ENCODE results near the gene ADD2. TPM values are rescaled to one million over a fixed set of nuclear protein-coding genes. Genes with fewer than 3 reads are reported as not detected.

The ADD2 gene
- total RNA-seq, 1 donor from 2014 or later = 0.15 TPM

GRCh38 chr2:70613521-70613920, 154.5 kb downstream of the ADD2 start:
- no peak for DNase-seq (ENCODE audit: low spot score)
- peaks cover 32% of the 10 kb centered on the region for H3K27me3 Mint-ChIP-seq (ENCODE audit: low read depth)
- H3K4me1 Mint-ChIP-seq (ENCODE audit: low read depth) = no peaks in the 10 kb centered on the region
- no peak for TF ChIP-seq CTCF (IDR thresholded peaks at IDR 0.05)
- H3K9me3 Mint-ChIP-seq (ENCODE audit: low read depth) = no peaks in the 10 kb centered on the region
- no peaks in the 10 kb centered on the region for H3K36me3 Mint-ChIP-seq (ENCODE audit: low read depth)
- H3K27ac Mint-ChIP-seq (ENCODE audit: unreplicated experiment) = no peak overlapping the region
- no peak overlapping the region for H3K4me3 Mint-ChIP-seq (ENCODE audit: unreplicated experiment)

GRCh38 chr2:70612574-70612973, 155.4 kb downstream of the ADD2 start:
- H3K4me3 Mint-ChIP-seq (ENCODE audit: unreplicated experiment) = no peak overlapping the region
- no peak overlapping the region for H3K27ac Mint-ChIP-seq (ENCODE audit: unreplicated experiment)
- no peak for DNase-seq (ENCODE audit: low spot score)
- H3K27me3 Mint-ChIP-seq (ENCODE audit: low read depth) = peaks cover 30% of the 10 kb centered on the region
- no peaks in the 10 kb centered on the region for H3K36me3 Mint-ChIP-seq (ENCODE audit: low read depth)
- no peaks in the 10 kb centered on the region for H3K9me3 Mint-ChIP-seq (ENCODE audit: low read depth)
- TF ChIP-seq CTCF (IDR thresholded peaks at IDR 0.05) = no peak
- H3K4me1 Mint-ChIP-seq (ENCODE audit: low read depth) = no peaks in the 10 kb centered on the region

GRCh38 chr2:70608373-70608772, 159.6 kb downstream of the ADD2 start:
- no peak for TF ChIP-seq CTCF (IDR thresholded peaks at IDR 0.05)
- Mint-ChIP-seq H3K9me3 (ENCODE audit: low read depth) (peaks cover 3% of the 10 kb centered on the region), H3K27ac (ENCODE audit: unreplicated experiment) (no peak overlapping the region), H3K27me3 (ENCODE audit: low read depth) (peaks cover 44% of the 10 kb centered on the region), H3K36me3 (ENCODE audit: low read depth) (no peaks in the 10 kb centered on the region), H3K4me1 (ENCODE audit: low read depth) (no peaks in the 10 kb centered on the region), H3K4me3 (ENCODE audit: unreplicated experiment) (no peak overlapping the region)
- no peak for DNase-seq (ENCODE audit: low spot score)

- H3K36me3 Mint-ChIP-seq (ENCODE audit: low read depth) = no peaks in the 10 kb centered on the region
- no peak overlapping the region for H3K27ac Mint-ChIP-seq (ENCODE audit: unreplicated experiment)
- peaks cover 44% of the 10 kb centered on the region for H3K27me3 Mint-ChIP-seq (ENCODE audit: low read depth)
- DNase-seq (ENCODE audit: low spot score) = no peak
- no peaks in the 10 kb centered on the region for H3K4me1 Mint-ChIP-seq (ENCODE audit: low read depth)
- H3K9me3 Mint-ChIP-seq (ENCODE audit: low read depth) = peaks cover 3% of the 10 kb centered on the region
- H3K4me3 Mint-ChIP-seq (ENCODE audit: unreplicated experiment) = no peak overlapping the region
- no peak for TF ChIP-seq CTCF (IDR thresholded peaks at IDR 0.05)
Measured at GRCh38 chr2:70607121-70607561, 160.9 kb downstream of the ADD2 start.

Other genes starting within 250 kb of the ADD2 start
- gene TGFA, start 214.4 kb downstream of the ADD2 start, total RNA-seq = 0.21 to 0.25 TPM in 2 of 3 replicates, not detected in the other
- not detected in 3 replicates for gene FIGLA, start 22.4 kb upstream of the ADD2 start, total RNA-seq
- gene CLEC4F, start 52.4 kb upstream of the ADD2 start, total RNA-seq = not detected in 3 replicates
- not detected in 3 replicates for gene CD207, start 67.6 kb upstream of the ADD2 start, total RNA-seq
- gene VAX2, start 132.4 kb upstream of the ADD2 start, total RNA-seq = 4.5 to 5.1 TPM (median 5.0 TPM) in 3 replicates
- 3.7 to 5.0 TPM (median 3.9 TPM) in 3 replicates for gene ATP6V1B1, start 167.7 kb upstream of the ADD2 start, total RNA-seq
- gene ANKRD53, start 210.4 kb upstream of the ADD2 start, total RNA-seq = 0.85 to 2.2 TPM (median 1.8 TPM) in 3 replicates
- gene TEX261, start 226.7 kb upstream of the ADD2 start, total RNA-seq = 54.1 to 57.3 TPM (median 56.8 TPM) in 3 replicates

Data from chondrocyte (in vitro differentiated cells).